Measurements from ENCODE around the gene PPM1F. TPM values are rescaled to one million over a fixed set of nuclear protein-coding genes. Genes with fewer than 3 reads are reported as not detected.

The PPM1F gene
- total and polyA plus RNA-seq, 10 of the 15 experiments (the other 5 are each of a cell fraction or from before 2014, with no cell fraction given), result 0.55 to 26.3 (median 9.7) TPM

- CTCF ChIA-PET, result interaction anchor here (0.9 to 4.1 kb wide), 9 partner anchors 10 to 959 kb away, joined by 3 to 47 read pairs (median 3); no protein-coding TSS in a partner anchor
- ATAC-seq, result peak; percentile 93
- H4K20me1 ChIP-seq (ENCODE audit: control insufficient read depth, insufficient read depth), result no peaks in the 10 kb centered on the region; the same call in 1 of the 2 replicates
- DNase-seq (ENCODE audit: low read depth, low spot score), result peak; percentile 17
- H3K79me2 ChIP-seq (ENCODE audit: control insufficient read depth, insufficient read depth, low read length), result peaks cover 18% of the 10 kb centered on the region
- FAIRE-seq, result no peak
- TSS peak; percentile 86 for BruUV-seq (replicated peaks)
- H3K4me1 ChIP-seq (ENCODE audit: control insufficient read depth, insufficient read depth, low read length), result peaks cover 4% of the 10 kb centered on the region
- RAD21 ChIA-PET (ENCODE audit: unreplicated experiment), result interaction anchor here (0.8 to 2.1 kb wide), 3 partner anchors 48 to 81 kb away, joined by 3 to 6 read pairs (median 3); no protein-coding TSS in a partner anchor
- WGBS (ENCODE audit: insufficient coverage, insufficient replicate concordance, low lambda C conversion rate, missing lambda C conversion rate), result under 1% methylated on average over 54 of the region's 54 CpGs
- peak within 1 kb of the TSS; percentile 88 for H3K9ac ChIP-seq (ENCODE audit: control insufficient read depth, insufficient read depth, low read length)
- H3K4me2 ChIP-seq (ENCODE audit: control insufficient read depth, insufficient read depth), result peak within 1 kb of the TSS; percentile 65
- peak within 1 kb of the TSS; percentile 79 for H2AFZ ChIP-seq (ENCODE audit: control insufficient read depth, low read depth, low read length)
- H3K4me3 ChIP-seq, result peak within 1 kb of the TSS; percentile 79
- intact Hi-C loops (cut with micrococcal nuclease; ENCODE audit: unreplicated experiment), result loop anchor here (5.0 kb wide), 1 partner anchor 45 kb away; no protein-coding TSS in a partner anchor
- in situ Hi-C loops (cut with MboI), result no loop called here
- H3K36me3 ChIP-seq (ENCODE audit: control insufficient read depth in 2 of 2, insufficient read depth in 2 of 2, low read length in 1 of 2), result no peaks in the 10 kb centered on the region; a peak in 1 of 4 replicates
- H3K9me3 ChIP-seq (replicated peaks; ENCODE audit: control insufficient read depth, insufficient read depth, low read length), result no peaks in the 10 kb centered on the region
- no peaks in the 10 kb centered on the region for H3K27me3 ChIP-seq (replicated peaks in 1 of 2; ENCODE audit: control insufficient read depth in 2 of 2, insufficient read depth in 2 of 2, low read length in 1 of 2)
- H3K27ac ChIP-seq (ENCODE audit: control insufficient read depth, insufficient read depth), result peak within 1 kb of the TSS; percentile 69
- POLR2A ChIA-PET, result interaction anchor here (0.6 to 1.5 kb wide), 7 partner anchors 9 to 185 kb away, joined by 3 to 5 read pairs (median 3); no protein-coding TSS in a partner anchor
- SMC1A ChIA-PET (ENCODE audit: uncharacterized antibody, unreplicated experiment), result interaction anchor here (0.7 to 2.3 kb wide), 7 partner anchors 10 to 79 kb away, joined by 3 to 10 read pairs (median 3); no protein-coding TSS in a partner anchor
- TF ChIP-seq BACH1 (IDR thresholded peaks at IDR 0.05; ENCODE audit: borderline replicate concordance), result peak; percentile 65
- TF ChIP-seq HDAC2 (IDR thresholded peaks at IDR 0.05), result 0 out of 2 replicates have a peak, but pooled peaks have one; percentile 74
- peak; percentile 84 for TF ChIP-seq PML (IDR thresholded peaks at IDR 0.05; ENCODE audit: low read length)
- peak; percentile 83; the same call in 1 of the 2 replicates for TF ChIP-seq CBX5 (IDR thresholded peaks at IDR 0.05; ENCODE audit: low read depth)
- peak; percentile 76; the same call in 1 of the 2 replicates for TF ChIP-seq SIN3A (IDR thresholded peaks at IDR 0.05; ENCODE audit: low read depth, low read length)
- TF ChIP-seq, protein P1, sequence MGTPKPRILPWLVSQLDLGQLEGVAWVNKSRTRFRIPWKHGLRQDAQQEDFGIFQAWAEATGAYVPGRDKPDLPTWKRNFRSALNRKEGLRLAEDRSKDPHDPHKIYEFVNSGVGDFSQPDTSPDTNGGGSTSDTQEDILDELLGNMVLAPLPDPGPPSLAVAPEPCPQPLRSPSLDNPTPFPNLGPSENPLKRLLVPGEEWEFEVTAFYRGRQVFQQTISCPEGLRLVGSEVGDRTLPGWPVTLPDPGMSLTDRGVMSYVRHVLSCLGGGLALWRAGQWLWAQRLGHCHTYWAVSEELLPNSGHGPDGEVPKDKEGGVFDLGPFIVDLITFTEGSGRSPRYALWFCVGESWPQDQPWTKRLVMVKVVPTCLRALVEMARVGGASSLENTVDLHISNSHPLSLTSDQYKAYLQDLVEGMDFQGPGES (IDR thresholded peaks at IDR 0.05), result 0 out of 2 replicates have a peak, but pooled peaks have one; percentile 56
- 0 out of 2 replicates have a peak, but pooled peaks have one; percentile 48 for TF ChIP-seq PAX5 (IDR thresholded peaks at IDR 0.05; ENCODE audit: borderline replicate concordance, low read depth, low read length)
- TF ChIP-seq, protein P2, sequence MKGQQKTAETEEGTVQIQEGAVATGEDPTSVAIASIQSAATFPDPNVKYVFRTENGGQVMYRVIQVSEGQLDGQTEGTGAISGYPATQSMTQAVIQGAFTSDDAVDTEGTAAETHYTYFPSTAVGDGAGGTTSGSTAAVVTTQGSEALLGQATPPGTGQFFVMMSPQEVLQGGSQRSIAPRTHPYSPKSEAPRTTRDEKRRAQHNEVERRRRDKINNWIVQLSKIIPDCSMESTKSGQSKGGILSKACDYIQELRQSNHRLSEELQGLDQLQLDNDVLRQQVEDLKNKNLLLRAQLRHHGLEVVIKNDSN (IDR thresholded peaks at IDR 0.05; ENCODE audit: borderline replicate concordance, extremely low read length, insufficient read depth, low read depth, low read length), result peak; percentile 44
- 0 out of 2 replicates have a peak, but pooled peaks have one; percentile 17 for TF ChIP-seq CEBPZ (IDR thresholded peaks at IDR 0.05; ENCODE audit: low read depth, low read length)
- 0 out of 2 replicates have a peak, but pooled peaks have one; percentile 37 for TF ChIP-seq CBFB (IDR thresholded peaks at IDR 0.05; ENCODE audit: low read depth)
- no peak for TF ChIP-seq KAT2A (conservative IDR thresholded peaks at IDR 0.05; ENCODE audit: control insufficient read depth, low read depth, low read length)
- TF ChIP-seq, protein P3, sequence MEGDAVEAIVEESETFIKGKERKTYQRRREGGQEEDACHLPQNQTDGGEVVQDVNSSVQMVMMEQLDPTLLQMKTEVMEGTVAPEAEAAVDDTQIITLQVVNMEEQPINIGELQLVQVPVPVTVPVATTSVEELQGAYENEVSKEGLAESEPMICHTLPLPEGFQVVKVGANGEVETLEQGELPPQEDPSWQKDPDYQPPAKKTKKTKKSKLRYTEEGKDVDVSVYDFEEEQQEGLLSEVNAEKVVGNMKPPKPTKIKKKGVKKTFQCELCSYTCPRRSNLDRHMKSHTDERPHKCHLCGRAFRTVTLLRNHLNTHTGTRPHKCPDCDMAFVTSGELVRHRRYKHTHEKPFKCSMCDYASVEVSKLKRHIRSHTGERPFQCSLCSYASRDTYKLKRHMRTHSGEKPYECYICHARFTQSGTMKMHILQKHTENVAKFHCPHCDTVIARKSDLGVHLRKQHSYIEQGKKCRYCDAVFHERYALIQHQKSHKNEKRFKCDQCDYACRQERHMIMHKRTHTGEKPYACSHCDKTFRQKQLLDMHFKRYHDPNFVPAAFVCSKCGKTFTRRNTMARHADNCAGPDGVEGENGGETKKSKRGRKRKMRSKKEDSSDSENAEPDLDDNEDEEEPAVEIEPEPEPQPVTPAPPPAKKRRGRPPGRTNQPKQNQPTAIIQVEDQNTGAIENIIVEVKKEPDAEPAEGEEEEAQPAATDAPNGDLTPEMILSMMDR (IDR thresholded peaks at IDR 0.05 in 2 of 3, conservative IDR thresholded peaks at IDR 0.05 in 1 of 3; ENCODE audit: control insufficient read depth in 2 of 3, extremely low read depth in 1 of 3, insufficient read depth in 1 of 3, low read depth in 3 of 3, low read length in 3 of 3), result no peak
- no peak for TF ChIP-seq RFX5 (IDR thresholded peaks at IDR 0.05; ENCODE audit: low read depth, low read length)
- peak; percentile 99 for TF ChIP-seq GABPA (IDR thresholded peaks at IDR 0.05; ENCODE audit: low read depth)
- TF ChIP-seq RAD21 (IDR thresholded peaks at IDR 0.05; ENCODE audit: insufficient read depth, low read depth, low read length), result peak; percentile 30; the same call in 1 of the 2 replicates
- 0 out of 2 replicates have a peak, but pooled peaks have one; percentile 47 for TF ChIP-seq ZBED1 (IDR thresholded peaks at IDR 0.05; ENCODE audit: borderline replicate concordance)
Measured at GRCh38 chr22:21982338-21982965, 29.8 kb upstream of the PPM1F start, which contains the start of gene TOP3B. Gene TOP3B, minus strand, starts transcription at chr22:21982787. Its CDS starts 7,078 bp downstream, at chr22:21975709.

All from GM12878 (cell line).